HG02885 (cell line): ENCODE measurements around the gene CLDN22.
"Not testable (repeated sequence)": the region's sequence is repeated elsewhere in the genome, so short reads cannot be mapped to it uniquely, and the experiment has no call there.

Experiments
- ATAC-seq: cut with Tn5 transposase; IDR thresholded peaks from one replicate; pipeline ENCODE4 v1.9.1; 2021; ENCODE audit warnings: mild to moderate bottlenecking; ENCODE audit not compliant: unreplicated experiment, poor library complexity

CLDN22 gene

GRCh38 chr4:183348136-183348535 lies 28.1 kb upstream of the CLDN22 start:
- no peak for ATAC-seq

- no peak for ATAC-seq
Observed at GRCh38 chr4:183347566-183347965, 27.5 kb upstream of the CLDN22 start.

- ATAC-seq: no peak
Observed at GRCh38 chr4:183347146-183347545, 27.1 kb upstream of the CLDN22 start.

GRCh38 chr4:183345261-183345660 lies 25.2 kb upstream of the CLDN22 start:
- no peak for ATAC-seq

GRCh38 chr4:183344523-183345255 lies 24.6 kb upstream of the CLDN22 start:
- ATAC-seq: no peak

GRCh38 chr4:183343730-183344129 lies 23.7 kb upstream of the CLDN22 start:
- ATAC-seq: no peak

GRCh38 chr4:183342541-183343533 lies 22.8 kb upstream of the CLDN22 start:
- ATAC-seq: no peak

- ATAC-seq: no peak
Observed at GRCh38 chr4:183337833-183338232, 17.8 kb upstream of the CLDN22 start.

GRCh38 chr4:183337349-183337748 lies 17.3 kb upstream of the CLDN22 start:
- no peak for ATAC-seq

GRCh38 chr4:183335369-183335940 lies 15.4 kb upstream of the CLDN22 start:
- no peak for ATAC-seq

- ATAC-seq: no peak
Observed at GRCh38 chr4:183333983-183334382, 13.9 kb upstream of the CLDN22 start.

GRCh38 chr4:183333202-183333601 lies 13.1 kb upstream of the CLDN22 start:
- ATAC-seq: no peak

- no peak for ATAC-seq
Observed at GRCh38 chr4:183332447-183332846, 12.4 kb upstream of the CLDN22 start.

GRCh38 chr4:183330841-183331240 lies 10.8 kb upstream of the CLDN22 start:
- ATAC-seq: no peak

- ATAC-seq: no peak
Observed at GRCh38 chr4:183329954-183330742, 10.1 kb upstream of the CLDN22 start.

GRCh38 chr4:183329244-183329643 lies 9.2 kb upstream of the CLDN22 start:
- no peak for ATAC-seq

- no peak for ATAC-seq
Observed at GRCh38 chr4:183328832-183329231, 8.8 kb upstream of the CLDN22 start.

- ATAC-seq: no peak
Observed at GRCh38 chr4:183327827-183328226, 7.8 kb upstream of the CLDN22 start.

- no peak for ATAC-seq
Observed at GRCh38 chr4:183326853-183327252, 6.8 kb upstream of the CLDN22 start.

GRCh38 chr4:183326387-183326786 lies 6.3 kb upstream of the CLDN22 start:
- ATAC-seq: not testable (repeated sequence)
